ENCODE results near the gene RCCD1. TPM values are rescaled to one million over a fixed set of nuclear protein-coding genes. Genes with fewer than 3 reads are reported as not detected.
A peak's percentile ranks its signal among the peaks of the same experiment; 100 is the strongest.

The RCCD1 gene
- total RNA-seq, 2 experiments from 2014 or later, result 28.9 to 37.4 TPM

DNA sequence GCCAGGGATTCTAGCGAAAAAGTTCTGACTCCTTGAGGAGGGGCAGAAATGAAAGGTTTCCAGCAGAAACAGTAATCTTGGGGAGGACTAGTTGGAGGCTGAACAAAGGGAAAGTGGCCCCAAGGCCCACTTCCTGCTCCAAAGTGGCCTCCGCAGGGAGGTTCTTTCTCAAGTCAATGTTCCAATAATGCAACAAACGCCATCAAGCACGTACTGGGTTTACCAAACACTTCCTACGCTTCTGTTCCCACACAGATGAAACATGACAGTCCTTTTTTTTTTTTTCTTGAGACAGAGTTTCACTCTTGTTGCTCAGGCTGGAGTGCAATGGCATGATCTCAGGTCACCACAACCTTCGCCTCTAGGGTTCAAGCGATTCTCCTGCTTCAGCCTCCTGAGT, 9.6 kb upstream of the RCCD1 start:
- DNase-seq, result no peak
- H3K4me3 Mint-ChIP-seq, result no peak overlapping the region
- ChIA-PET CTCF (interaction anchor here (5.1 kb wide), 1 partner anchor 11 kb away, joined by 42 read pairs; the partner anchor contains the start of genes HDDC3 and UNC45A), POLR2A (no interaction called here)
- H3K27me3 Mint-ChIP-seq, result no peaks in the 10 kb centered on the region
- H3K27ac Mint-ChIP-seq, result no peak overlapping the region
- no peak for ATAC-seq
- H3K9me3 Mint-ChIP-seq (ENCODE audit: low read depth), result no peaks in the 10 kb centered on the region
- H3K4me1 Mint-ChIP-seq, result no peaks in the 10 kb centered on the region
- H3K36me3 Mint-ChIP-seq (ENCODE audit: low read depth), result peaks cover 46% of the 10 kb centered on the region
- intact Hi-C loops (cut with DNase I, micrococcal nuclease), result no loop called here

DNA sequence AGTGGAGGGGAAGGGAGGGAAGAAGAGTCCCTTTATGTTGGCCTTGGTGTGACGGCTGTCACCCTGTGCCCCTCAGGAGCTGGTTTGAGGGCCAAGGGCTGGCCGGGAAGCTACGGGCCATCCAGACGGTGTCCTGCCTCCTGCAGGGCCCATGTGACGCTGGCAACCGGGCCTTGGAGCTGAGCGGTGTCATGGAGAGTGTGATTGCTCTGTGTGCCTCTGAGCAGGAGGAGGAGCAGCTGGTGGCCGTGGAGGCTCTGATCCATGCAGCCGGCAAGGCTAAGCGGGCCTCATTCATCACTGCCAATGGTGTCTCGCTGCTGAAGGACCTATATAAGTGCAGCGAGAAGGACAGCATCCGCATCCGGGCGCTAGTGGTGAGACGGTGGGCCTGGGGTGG, 8.1 kb upstream of the RCCD1 start:
- POLR2A ChIA-PET, result no interaction called here
- no peaks in the 10 kb centered on the region for H3K9me3 Mint-ChIP-seq (ENCODE audit: low read depth)
- no peak overlapping the region for H3K27ac Mint-ChIP-seq
- no peaks in the 10 kb centered on the region for H3K4me1 Mint-ChIP-seq
- H3K4me3 Mint-ChIP-seq, result no peak overlapping the region
- H3K36me3 Mint-ChIP-seq (ENCODE audit: low read depth), result peaks cover 40% of the 10 kb centered on the region
- no peak for DNase-seq
- no peak for ATAC-seq
- CTCF ChIA-PET, result interaction anchor here (0.9 to 4.6 kb wide), 2 partner anchors 11 to 14 kb away, joined by 3 to 18 read pairs; partner anchors contain the start of genes HDDC3 and UNC45A
- intact Hi-C loops (cut with DNase I, micrococcal nuclease), result no loop called here
- no peaks in the 10 kb centered on the region for H3K27me3 Mint-ChIP-seq

DNA sequence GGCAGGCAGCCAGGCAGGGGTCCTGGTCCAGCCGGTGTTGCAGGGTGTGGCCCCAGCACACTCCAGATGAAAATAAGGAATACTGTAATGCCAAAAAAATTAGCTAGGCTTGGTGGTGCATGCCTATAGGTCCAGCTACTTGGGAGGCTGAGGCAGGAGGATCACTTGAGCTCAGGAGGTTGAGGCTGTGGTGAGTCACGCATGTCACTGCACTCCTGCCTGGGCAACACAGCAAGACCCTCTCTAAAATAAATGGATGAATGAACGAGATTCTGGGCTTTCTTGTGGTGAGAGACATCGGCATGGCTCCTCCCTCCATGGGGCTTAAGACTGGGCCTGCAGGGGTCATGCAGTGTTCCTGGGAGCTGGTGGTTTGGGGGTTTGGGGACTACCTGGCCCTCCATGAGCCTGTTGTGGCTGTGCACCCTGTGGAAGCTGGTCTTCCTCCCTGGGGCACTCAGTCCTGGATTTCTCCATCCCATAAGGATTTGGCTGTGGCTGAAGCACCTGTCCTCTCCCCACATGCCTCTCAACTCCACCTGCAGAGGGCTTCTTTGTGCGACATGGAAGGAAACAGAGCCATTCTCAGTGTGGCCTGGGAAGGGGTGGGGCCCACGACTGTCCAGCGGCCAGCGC, 7.6 kb upstream of the RCCD1 start:
- no peaks in the 10 kb centered on the region for H3K4me1 Mint-ChIP-seq
- ChIA-PET CTCF (interaction anchor here (0.9 to 4.6 kb wide), 2 partner anchors 12 to 14 kb away, joined by 3 to 18 read pairs; partner anchors contain the start of genes HDDC3 and UNC45A), POLR2A (no interaction called here)
- no peak overlapping the region for H3K4me3 Mint-ChIP-seq
- peaks cover 45% of the 10 kb centered on the region for H3K36me3 Mint-ChIP-seq (ENCODE audit: low read depth)
- no peak for DNase-seq
- no peak for ATAC-seq
- H3K27me3 Mint-ChIP-seq, result no peaks in the 10 kb centered on the region
- H3K9me3 Mint-ChIP-seq (ENCODE audit: low read depth), result no peaks in the 10 kb centered on the region
- intact Hi-C loops (cut with DNase I, micrococcal nuclease), result no loop called here
- no peak overlapping the region for H3K27ac Mint-ChIP-seq

GRCh38 chr15:90947577-90948357, 6.9 kb upstream of the RCCD1 start:
- intact Hi-C loops (cut with DNase I, micrococcal nuclease), result no loop called here
- Mint-ChIP-seq H3K9me3 (ENCODE audit: low read depth) (no peaks in the 10 kb centered on the region), H3K27me3 (no peaks in the 10 kb centered on the region), H3K27ac (no peak overlapping the region), H3K36me3 (ENCODE audit: low read depth) (peaks cover 45% of the 10 kb centered on the region), H3K4me3 (no peak overlapping the region), H3K4me1 (no peaks in the 10 kb centered on the region)
- POLR2A ChIA-PET, result interaction anchor here (0.6 to 1.3 kb wide), 2 partner anchors 12 to 17 kb away, joined by 3 read pairs; partner anchors contain the start of gene UNC45A
- CTCF ChIA-PET, result interaction anchor here (0.9 to 4.6 kb wide), 3 partner anchors 13 to 15 kb away, joined by 3 to 18 read pairs (median 3); partner anchors contain the start of genes HDDC3 and UNC45A
- DNase-seq, result no peak
- no peak for ATAC-seq

- H3K4me1 Mint-ChIP-seq, result no peaks in the 10 kb centered on the region
- POLR2A ChIA-PET, result interaction anchor here (0.6 to 1.3 kb wide), 2 partner anchors 13 to 18 kb away, joined by 3 read pairs; partner anchors contain the start of gene UNC45A
- peaks cover 45% of the 10 kb centered on the region for H3K36me3 Mint-ChIP-seq (ENCODE audit: low read depth)
Observed at GRCh38 chr15:90948506-90948905, 6.2 kb upstream of the RCCD1 start.

DNA sequence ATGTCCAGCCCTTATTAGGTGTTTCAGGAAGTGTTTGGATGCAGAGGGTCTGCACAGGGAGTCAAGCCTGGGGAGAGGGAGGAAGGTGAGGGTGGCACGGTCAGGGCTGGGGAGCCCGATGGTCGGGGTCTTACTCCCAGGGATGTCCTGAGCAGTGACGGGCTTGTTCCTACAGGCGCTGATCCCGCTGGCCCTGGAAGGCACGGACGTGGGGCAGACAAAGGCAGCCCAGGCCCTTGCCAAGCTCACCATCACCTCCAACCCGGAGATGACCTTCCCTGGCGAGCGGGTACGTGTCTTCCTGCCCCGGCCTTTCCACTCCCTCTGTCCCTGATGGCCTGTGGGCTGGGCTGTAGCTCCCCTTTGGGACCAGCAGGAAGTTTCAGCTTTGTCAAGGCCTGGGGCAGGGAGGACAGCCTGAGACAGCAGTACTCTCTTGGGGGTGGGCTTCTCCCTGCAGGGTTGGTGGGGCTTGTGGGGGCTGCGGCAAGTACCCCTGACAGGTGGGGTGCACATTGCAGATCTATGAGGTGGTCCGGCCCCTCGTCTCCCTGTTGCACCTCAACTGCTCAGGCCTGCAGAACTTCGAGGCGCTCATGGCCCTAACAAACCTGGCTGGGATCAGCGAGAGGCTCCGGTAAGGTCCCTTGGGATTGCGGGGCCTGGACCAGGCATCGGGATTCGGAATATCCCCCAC, 4.6 kb upstream of the RCCD1 start:
- H3K9me3 Mint-ChIP-seq (ENCODE audit: low read depth), result no peaks in the 10 kb centered on the region
- H3K4me3 Mint-ChIP-seq, result no peak overlapping the region
- ChIA-PET CTCF (interaction anchor here (4.6 kb wide), 1 partner anchor 17 kb away, joined by 18 read pairs; the partner anchor contains the start of gene HDDC3), POLR2A (no interaction called here)
- no peaks in the 10 kb centered on the region for H3K27me3 Mint-ChIP-seq
- H3K27ac Mint-ChIP-seq, result no peak overlapping the region
- H3K36me3 Mint-ChIP-seq (ENCODE audit: low read depth), result peaks cover 41% of the 10 kb centered on the region
- peaks cover 5% of the 10 kb centered on the region for H3K4me1 Mint-ChIP-seq
- DNase-seq (no peak), ATAC-seq (no peak)
- intact Hi-C loops (cut with DNase I, micrococcal nuclease), result no loop called here

More at GRCh38 chr15:90948506-90948905, 6.2 kb upstream of the RCCD1 start:
- intact Hi-C loops (cut with DNase I, micrococcal nuclease), result no loop called here
- Mint-ChIP-seq H3K9me3 (ENCODE audit: low read depth) (no peaks in the 10 kb centered on the region), H3K4me3 (no peak overlapping the region), H3K27me3 (no peaks in the 10 kb centered on the region), H3K27ac (no peak overlapping the region)
- DNase-seq, result no peak
- CTCF ChIA-PET, result interaction anchor here (0.7 to 4.6 kb wide), 4 partner anchors 11 to 383 kb away, joined by 3 to 18 read pairs (median 3); partner anchors contain the start of genes HDDC3 and UNC45A
- no peak for ATAC-seq

- H3K27me3 Mint-ChIP-seq, result no peaks in the 10 kb centered on the region
- ChIA-PET POLR2A (no interaction called here), CTCF (interaction anchor here (4.6 kb wide), 1 partner anchor 18 kb away, joined by 18 read pairs; the partner anchor contains the start of gene HDDC3)
- H3K4me1 Mint-ChIP-seq, result peaks cover 5% of the 10 kb centered on the region
- no peak overlapping the region for H3K4me3 Mint-ChIP-seq
- no peaks in the 10 kb centered on the region for H3K9me3 Mint-ChIP-seq (ENCODE audit: low read depth)
- peaks cover 40% of the 10 kb centered on the region for H3K36me3 Mint-ChIP-seq (ENCODE audit: low read depth)
- intact Hi-C loops (cut with DNase I, micrococcal nuclease), result no loop called here
- no peak overlapping the region for H3K27ac Mint-ChIP-seq
- no peak for DNase-seq
- no peak for ATAC-seq
Observed at GRCh38 chr15:90950676-90951075, 4.0 kb upstream of the RCCD1 start.

DNA sequence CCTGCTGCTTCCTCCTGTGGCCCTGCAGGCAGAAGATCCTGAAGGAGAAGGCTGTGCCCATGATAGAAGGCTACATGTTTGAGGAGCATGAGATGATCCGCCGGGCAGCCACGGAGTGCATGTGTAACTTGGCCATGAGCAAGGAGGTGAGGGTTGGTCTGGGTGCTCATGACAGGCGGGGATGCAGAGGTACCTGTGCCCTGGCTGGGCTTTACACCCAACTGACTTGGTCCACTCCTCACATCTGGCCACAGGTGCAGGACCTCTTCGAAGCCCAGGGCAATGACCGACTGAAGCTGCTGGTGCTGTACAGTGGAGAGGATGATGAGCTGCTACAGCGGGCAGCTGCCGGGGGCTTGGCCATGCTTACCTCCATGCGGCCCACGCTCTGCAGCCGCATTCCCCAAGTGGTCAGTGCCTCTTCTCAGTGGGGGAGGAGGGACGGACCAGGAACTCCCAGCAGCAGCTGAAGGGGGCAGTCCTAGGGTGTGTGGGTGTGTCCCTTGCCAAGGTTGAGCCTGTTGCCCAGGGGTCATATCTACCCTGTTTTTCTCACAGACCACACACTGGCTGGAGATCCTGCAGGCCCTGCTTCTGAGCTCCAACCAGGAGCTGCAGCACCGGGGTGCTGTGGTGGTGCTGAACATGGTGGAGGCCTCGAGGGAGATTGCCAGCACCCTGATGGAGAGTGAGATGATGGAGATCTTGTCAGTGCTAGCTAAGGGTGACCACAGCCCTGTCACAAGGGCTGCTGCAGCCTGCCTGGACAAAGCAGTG, 1.6 kb upstream of the RCCD1 start:
- Mint-ChIP-seq H3K9me3 (ENCODE audit: low read depth) (no peaks in the 10 kb centered on the region), H3K36me3 (ENCODE audit: low read depth) (peaks cover 40% of the 10 kb centered on the region), H3K4me1 (peaks cover 13% of the 10 kb centered on the region), H3K27me3 (no peaks in the 10 kb centered on the region), H3K27ac (no peak overlapping the region), H3K4me3 (no peak overlapping the region)
- ATAC-seq (no peak), DNase-seq (no peak)
- intact Hi-C loops (cut with DNase I, micrococcal nuclease), result no loop called here
- ChIA-PET CTCF (interaction anchor here (0.6 to 10.9 kb wide), 2 partner anchors 18 to 100 kb away, joined by 3 to 139 read pairs; partner anchors contain the start of genes HDDC3 and UNC45A), POLR2A (interaction anchor here (0.6 to 2.4 kb wide), 3 partner anchors 18 to 79 kb away, joined by 3 to 14 read pairs (median 4); partner anchors contain the start of gene UNC45A)

GRCh38 chr15:90953947-90954711, 555 bp upstream of the RCCD1 start:
- H3K4me1 Mint-ChIP-seq, result peaks cover 13% of the 10 kb centered on the region
- intact Hi-C loops (cut with DNase I, micrococcal nuclease), result loop anchor here (1.0 to 2.0 kb wide), 3 partner anchors 19 to 68 kb away; partner anchors contain the start of genes UNC45A (in 1 of the 2) and VPS33B (in 1 of the 2)
- no peaks in the 10 kb centered on the region for H3K27me3 Mint-ChIP-seq
- POLR2A ChIA-PET, result interaction anchor here (0.6 to 2.4 kb wide), 6 partner anchors 15 to 237 kb away, joined by 4 to 14 read pairs (median 4); partner anchors contain the start of genes BLM, HDDC3, PRC1 and UNC45A
- no peaks in the 10 kb centered on the region for H3K9me3 Mint-ChIP-seq (ENCODE audit: low read depth)
- peaks cover 36% of the 10 kb centered on the region for H3K36me3 Mint-ChIP-seq (ENCODE audit: low read depth)
- peak overlapping the region; percentile 95 for H3K27ac Mint-ChIP-seq
- CTCF ChIA-PET, result interaction anchor here (0.6 to 10.9 kb wide), 8 partner anchors 10 to 318 kb away, joined by 3 to 139 read pairs (median 3); partner anchors contain the start of genes HDDC3 and UNC45A
- DNase-seq, result no peak
- ATAC-seq, result no peak
- peak overlapping the region; percentile 84 for H3K4me3 Mint-ChIP-seq
